ENCODE data around the gene TXNDC2.

TXNDC2 gene

GRCh38 chr18:9916808-9917207 lies 31.0 kb downstream of the TXNDC2 start:
- Histone ChIP-seq H2AFZ (ENCODE audit: low read length) (no peak overlapping the region), H3K79me2 (ENCODE audit: low read length) (peaks cover 77% of the 10 kb centered on the region), H4K20me1 (ENCODE audit: insufficient read depth, low read length) (peaks cover 66% of the 10 kb centered on the region), H3K4me1 (ENCODE audit: low read length) (peaks cover 33% of the 10 kb centered on the region), H3K4me3 (ENCODE audit: low read length) (no peak overlapping the region), H3K9ac (ENCODE audit: low read length) (no peak overlapping the region), H3K36me3 (replicated peaks; ENCODE audit: insufficient read depth, low read length) (no peaks in the 10 kb centered on the region), H3K27me3 (replicated peaks; ENCODE audit: insufficient read depth, low read length) (no peaks in the 10 kb centered on the region), H3K9me2 (replicated peaks; ENCODE audit: insufficient read depth, low read length) (no peaks in the 10 kb centered on the region), H3K9me3 (replicated peaks; ENCODE audit: insufficient read depth, low read length) (no peaks in the 10 kb centered on the region), H3K27ac (ENCODE audit: low read length) (no peak overlapping the region), H3F3A (ENCODE audit: insufficient read depth, low read length) (peaks cover 9% of the 10 kb centered on the region; the same call in 1 of the 2 replicates), H3K4me2 (ENCODE audit: low read depth, low read length) (peak overlapping the region; percentile 72; the same call in 1 of the 2 replicates)
- no peak for TF ChIP-seq EZH2 (optimal IDR thresholded peaks at IDR 0.05; ENCODE audit: low read depth, low read length)
- no peak for TF ChIP-seq EZH2phosphoT487 (IDR thresholded peaks at IDR 0.05; ENCODE audit: low read length)
- no peak for TF ChIP-seq CTCF (IDR thresholded peaks at IDR 0.05; ENCODE audit: low read length)
- DNase-seq: no peak

- Histone ChIP-seq H3K9me2 (replicated peaks; ENCODE audit: insufficient read depth, low read length) (no peaks in the 10 kb centered on the region), H3F3A (ENCODE audit: insufficient read depth, low read length) (peaks cover 9% of the 10 kb centered on the region; the same call in 1 of the 2 replicates), H3K79me2 (ENCODE audit: low read length) (peaks cover 90% of the 10 kb centered on the region), H3K9ac (ENCODE audit: low read length) (no peak overlapping the region), H3K4me1 (ENCODE audit: low read length) (peaks cover 38% of the 10 kb centered on the region), H3K9me3 (replicated peaks; ENCODE audit: insufficient read depth, low read length) (no peaks in the 10 kb centered on the region), H3K27ac (ENCODE audit: low read length) (no peak overlapping the region), H3K4me2 (ENCODE audit: low read depth, low read length) (no peak overlapping the region), H2AFZ (ENCODE audit: low read length) (no peak overlapping the region), H3K36me3 (replicated peaks; ENCODE audit: insufficient read depth, low read length) (no peaks in the 10 kb centered on the region), H4K20me1 (ENCODE audit: insufficient read depth, low read length) (peaks cover 79% of the 10 kb centered on the region), H3K4me3 (ENCODE audit: low read length) (no peak overlapping the region), H3K27me3 (replicated peaks; ENCODE audit: insufficient read depth, low read length) (no peaks in the 10 kb centered on the region)
- TF ChIP-seq EZH2 (optimal IDR thresholded peaks at IDR 0.05; ENCODE audit: low read depth, low read length): no peak
- TF ChIP-seq CTCF (IDR thresholded peaks at IDR 0.05; ENCODE audit: low read length): no peak
- no peak for TF ChIP-seq EZH2phosphoT487 (IDR thresholded peaks at IDR 0.05; ENCODE audit: low read length)
- no peak for DNase-seq
Measured at GRCh38 chr18:9918016-9918680, 32.4 kb downstream of the TXNDC2 start.

DNA sequence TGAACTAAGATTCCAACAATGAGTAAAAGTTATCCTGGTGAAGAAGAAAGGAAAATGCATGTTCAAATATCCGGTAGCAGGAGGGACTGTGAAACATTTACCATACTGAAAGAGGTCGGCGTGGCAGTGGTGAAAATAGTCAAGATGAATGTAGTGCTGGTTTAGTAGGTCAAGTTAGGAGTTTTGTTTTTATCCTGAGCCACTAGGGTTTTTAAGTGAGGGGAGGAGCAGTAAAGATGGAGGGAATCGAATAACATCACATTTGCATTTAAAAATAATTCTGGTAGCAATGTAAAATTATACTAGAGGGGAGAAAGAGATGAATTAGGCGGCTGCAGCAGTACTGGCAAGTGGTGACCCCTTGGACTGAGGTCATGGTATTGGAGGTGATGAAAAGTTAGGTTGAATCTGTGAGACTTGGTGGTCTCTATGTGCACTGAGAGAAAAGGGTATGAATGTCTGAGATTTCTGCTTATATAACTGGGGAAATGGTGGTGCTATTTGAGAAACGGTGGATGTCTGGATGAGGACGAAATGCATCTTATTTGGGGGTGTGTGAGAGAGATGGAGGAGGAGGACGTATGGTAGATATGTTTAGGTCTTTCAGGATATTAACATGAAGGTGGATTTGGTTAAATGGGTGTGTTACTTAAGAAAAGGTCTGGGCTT lies 33.9 kb downstream of the TXNDC2 start:
- peaks cover 100% of the 10 kb centered on the region for H3K79me2 ChIP-seq (ENCODE audit: low read length)
- H3K27me3 ChIP-seq (replicated peaks; ENCODE audit: insufficient read depth, low read length): no peaks in the 10 kb centered on the region
- no peak overlapping the region for H2AFZ ChIP-seq (ENCODE audit: low read length)
- no peak overlapping the region for H3K9ac ChIP-seq (ENCODE audit: low read length)
- no peaks in the 10 kb centered on the region for H3K9me2 ChIP-seq (replicated peaks; ENCODE audit: insufficient read depth, low read length)
- peaks cover 38% of the 10 kb centered on the region for H3K4me1 ChIP-seq (ENCODE audit: low read length)
- no peaks in the 10 kb centered on the region for H3K9me3 ChIP-seq (replicated peaks; ENCODE audit: insufficient read depth, low read length)
- H3K4me2 ChIP-seq (ENCODE audit: low read depth, low read length): no peak overlapping the region
- H3K4me3 ChIP-seq (ENCODE audit: low read length): no peak overlapping the region
- peaks cover 95% of the 10 kb centered on the region for H4K20me1 ChIP-seq (ENCODE audit: insufficient read depth, low read length)
- no peak for TF ChIP-seq EZH2phosphoT487 (IDR thresholded peaks at IDR 0.05; ENCODE audit: low read length)
- no peak for TF ChIP-seq EZH2 (optimal IDR thresholded peaks at IDR 0.05; ENCODE audit: low read depth, low read length)
- no peaks in the 10 kb centered on the region for H3K36me3 ChIP-seq (replicated peaks; ENCODE audit: insufficient read depth, low read length)
- no peak overlapping the region for H3K27ac ChIP-seq (ENCODE audit: low read length)
- no peak for DNase-seq
- H3F3A ChIP-seq (ENCODE audit: insufficient read depth, low read length): peaks cover 9% of the 10 kb centered on the region; the same call in 1 of the 2 replicates
